GM21360 (cell line): ENCODE results near the gene RPL13A.
"Not testable (repeated sequence)": the region's sequence is repeated elsewhere in the genome, so short reads cannot be mapped to it uniquely, and the experiment has no call there.

ENCODE experiments used
- ATAC-seq: cut with Tn5 transposase; IDR thresholded peaks from one replicate; pipeline ENCODE4 v1.9.1; 2021; ENCODE audit warnings: mild to moderate bottlenecking, moderate library complexity; ENCODE audit not compliant: unreplicated experiment

RPL13A gene

GRCh38 chr19:49487277-49488045, at the start of gene RPL13A:
TSS of gene RPL13A (plus strand) at chr19:49487608. CDS start at chr19:49487630, 22 bp downstream.
- peak; percentile 86 for ATAC-seq

GRCh38 chr19:49438261-49438660, 49.1 kb upstream of the RPL13A start:
- ATAC-seq = no peak

GRCh38 chr19:49439836-49440235, 47.6 kb upstream of the RPL13A start:
- no peak for ATAC-seq

- ATAC-seq = no peak
Observed at GRCh38 chr19:49440439-49441209, 46.8 kb upstream of the RPL13A start.

GRCh38 chr19:49441210-49441959, 46.0 kb upstream of the RPL13A start, which contains the start of gene SLC17A7:
TSS of gene SLC17A7 (minus strand) at chr19:49441527. CDS start at chr19:49441379, 148 bp downstream.
- no peak for ATAC-seq

- no peak for ATAC-seq
Observed at GRCh38 chr19:49441960-49442350, 45.5 kb upstream of the RPL13A start.

GRCh38 chr19:49442354-49442753, 45.1 kb upstream of the RPL13A start:
- no peak for ATAC-seq

GRCh38 chr19:49442771-49443365, 44.5 kb upstream of the RPL13A start:
- peak; percentile 18 for ATAC-seq

GRCh38 chr19:49443366-49444099, 43.9 kb upstream of the RPL13A start:
- ATAC-seq = peak; percentile 69

- ATAC-seq = not testable (repeated sequence)
Observed at GRCh38 chr19:49444100-49444700, 43.2 kb upstream of the RPL13A start.

GRCh38 chr19:49445997-49446396, 41.4 kb upstream of the RPL13A start:
- ATAC-seq = no peak

- ATAC-seq = no peak
Observed at GRCh38 chr19:49447485-49448431, 39.6 kb upstream of the RPL13A start.

- no peak for ATAC-seq
Observed at GRCh38 chr19:49448432-49448786, 39.0 kb upstream of the RPL13A start.

- ATAC-seq = no peak
Observed at GRCh38 chr19:49450405-49450804, 37.0 kb upstream of the RPL13A start.

GRCh38 chr19:49451430-49452181, 35.8 kb upstream of the RPL13A start, which contains the start of gene PIH1D1:
TSS of gene PIH1D1 (minus strand) at chr19:49451814. CDS start at chr19:49451574, 240 bp downstream.
- ATAC-seq = peak; percentile 38

- ATAC-seq = peak; percentile 70
Observed at GRCh38 chr19:49453013-49453756, 34.2 kb upstream of the RPL13A start, which contains the start of gene ALDH16A1. TSS of gene ALDH16A1 (plus strand) at chr19:49453225. CDS start at chr19:49453332, 107 bp downstream.

- no peak for ATAC-seq
Observed at GRCh38 chr19:49453757-49454240, 33.6 kb upstream of the RPL13A start.
